Ureter (tissue), 1 donor: ENCODE results near the gene AKT2. TPM values are rescaled to one million over a fixed set of nuclear protein-coding genes. Genes with fewer than 3 reads are reported as not detected.

Experiments used
- DNase-seq: peaks from one replicate; pipeline ENCODE4 v3.0.0-alpha.2; 2020; ENCODE audit warnings: low spot score
- total RNA-seq: library from RNA; stranded (reverse); gene quantifications from one replicate; pipeline ENCODE4 v1.2.4, GENCODE V29; 2023
- donor health status: DM: yes; HTN: yes; CAD: no.

AKT2 gene
- total RNA-seq, 1 donor from 2014 or later, result 128 TPM

- no peak for DNase-seq
Observed at GRCh38 chr19:40273469-40274360, 11.4 kb downstream of the AKT2 start.

GRCh38 chr19:40272261-40272660, 12.9 kb downstream of the AKT2 start:
- no peak for DNase-seq

GRCh38 chr19:40271706-40272105, 13.4 kb downstream of the AKT2 start:
- DNase-seq, result no peak

- no peak for DNase-seq
Observed at GRCh38 chr19:40270362-40271089, 14.6 kb downstream of the AKT2 start.

- DNase-seq, result no peak
Observed at GRCh38 chr19:40269216-40269940, 15.8 kb downstream of the AKT2 start.

- DNase-seq, result no peak
Observed at GRCh38 chr19:40267601-40267997, 17.5 kb downstream of the AKT2 start.

- no peak for DNase-seq
Observed at GRCh38 chr19:40266912-40267600, 18.1 kb downstream of the AKT2 start.

- DNase-seq, result no peak
Observed at GRCh38 chr19:40266119-40266518, 19.0 kb downstream of the AKT2 start.

- DNase-seq, result no peak
Observed at GRCh38 chr19:40265763-40266099, 19.4 kb downstream of the AKT2 start.

- DNase-seq, result no peak
Observed at GRCh38 chr19:40265055-40265762, 19.9 kb downstream of the AKT2 start.

- no peak for DNase-seq
Observed at GRCh38 chr19:40264314-40265054, 20.7 kb downstream of the AKT2 start.

GRCh38 chr19:40263440-40264313, 21.5 kb downstream of the AKT2 start:
- DNase-seq, result no peak

GRCh38 chr19:40262422-40262821, 22.7 kb downstream of the AKT2 start:
- no peak for DNase-seq

GRCh38 chr19:40261631-40262030, 23.5 kb downstream of the AKT2 start:
- no peak for DNase-seq

- DNase-seq, result no peak
Observed at GRCh38 chr19:40257096-40257517, 28.0 kb downstream of the AKT2 start.

- no peak for DNase-seq
Observed at GRCh38 chr19:40256512-40256911, 28.6 kb downstream of the AKT2 start.

GRCh38 chr19:40255619-40256166, 29.5 kb downstream of the AKT2 start:
- DNase-seq, result no peak

GRCh38 chr19:40254714-40255418, 30.3 kb downstream of the AKT2 start:
- no peak for DNase-seq
